Mammary epithelial cell (primary cell): ENCODE data around the gene XKR7.

Source experiments
- CTCF ChIP-seq, 2 donors: IDR thresholded peaks in 1 of 2; conservative IDR thresholded peaks in 1 of 2; 2 replicates each; pipeline ENCODE4 v1.5.1; 2011 to 2012; ENCODE audit warnings: inconsistent platforms in 2 of 2, low read length in 2 of 2, mild to moderate bottlenecking in 2 of 2, control low read depth in 1 of 2, low read depth in 1 of 2; ENCODE audit not compliant: insufficient read depth in 1 of 2; ENCODE audit errors: extremely low read depth in 1 of 2
- EZH2 ChIP-seq: IDR thresholded peaks from 2 replicates; pipeline ENCODE4 v1.6.1; 2012; ENCODE audit warnings: low read length, inconsistent platforms, borderline replicate concordance

- no peak for TF ChIP-seq CTCF (conservative IDR thresholded peaks at IDR 0.05 in 1 of 2, IDR thresholded peaks at IDR 0.05 in 1 of 2; ENCODE audit: extremely low read depth in 1 of 2, insufficient read depth in 1 of 2, low read depth in 1 of 2, low read length in 2 of 2)
- no peak for TF ChIP-seq EZH2
These were observed 24.1 kb downstream of the XKR7 start for GRCh38 chr20:31992086-31992485.
